ENCODE data around the gene FTO. TPM values are rescaled to one million over a fixed set of nuclear protein-coding genes. Genes with fewer than 3 reads are reported as not detected.
A peak's percentile ranks its signal among the peaks of the same experiment; 100 is the strongest.

Gene FTO
- total and polyA plus RNA-seq, 2 of the 13 experiments (the other 11 are each of a cell fraction or from before 2014, with no cell fraction given), result 41.6 to 55.8 TPM

- DNase-seq (ENCODE audit: low spot score) (no peak), FAIRE-seq (no peak), ATAC-seq (no peak)
- H4K20me1 ChIP-seq (ENCODE audit: insufficient read depth, low read length), result no peaks in the 10 kb centered on the region
- H3K79me2 ChIP-seq (ENCODE audit: insufficient read depth, low read length), result no peaks in the 10 kb centered on the region
- no peak overlapping the region for H3K27ac ChIP-seq (ENCODE audit: extremely low read length, insufficient read depth, low read length)
- H3K27me3 ChIP-seq (ENCODE audit: control insufficient read depth in 1 of 2, insufficient read depth in 2 of 2, low read length in 2 of 2), result no peaks in the 10 kb centered on the region
- H3K9ac ChIP-seq (ENCODE audit: insufficient read depth, low read depth, low read length), result no peak overlapping the region
- H3K9me3 ChIP-seq (ENCODE audit: low read length), result 0 out of 2 replicates have a peak, but pooled peaks cover 5% of the 10 kb centered on the region
- peaks cover 35% of the 10 kb centered on the region for H3K4me1 ChIP-seq (ENCODE audit: insufficient read depth, low read length)
- no peak overlapping the region for H2AFZ ChIP-seq (ENCODE audit: low read length)
- BruUV-seq (replicated peaks), result no TSS peak
- H3K36me3 ChIP-seq (replicated peaks in 1 of 2; ENCODE audit: control insufficient read depth in 1 of 2, insufficient read depth in 2 of 2, low read length in 2 of 2), result no peaks in the 10 kb centered on the region
- H3K4me3 ChIP-seq (replicated peaks in 1 of 3; ENCODE audit: insufficient read depth in 1 of 3, low read depth in 2 of 3, low read length in 3 of 3), result no peak overlapping the region
- in situ Hi-C loops (cut with HindIII; ENCODE audit: extremely low pct_ligation_motif_present, low pct_unique_long_range_greater_than_20kb) (loop anchor here (25.0 kb wide), 1 partner anchor 429 kb away; no protein-coding TSS in a partner anchor), intact Hi-C loops (cut with micrococcal nuclease; ENCODE audit: unreplicated experiment) (loop anchor here (5.0 kb wide), 1 partner anchor 244 kb away; no protein-coding TSS in a partner anchor)
- WGBS (ENCODE audit: low lambda C conversion rate), result 98% methylated on average over 2 of the region's 2 CpGs
- ChIA-PET CTCF (ENCODE audit: low intra/inter-chr PET ratio, low total read pairs) (no interaction called here), POLR2A (interaction anchor here (0.7 to 1.2 kb wide), 2 partner anchors 15 to 94 kb away, joined by 3 read pairs; no protein-coding TSS in a partner anchor)
- no peak overlapping the region for H3K4me2 ChIP-seq (ENCODE audit: low read depth, low read length)
- peak; percentile 62; the same call in 1 of the 2 replicates for TF ChIP-seq ZNF768 (CRISPR knock-in tag; IDR thresholded peaks at IDR 0.05)
- TF ChIP-seq ZBTB4 (CRISPR knock-in tag; IDR thresholded peaks at IDR 0.05; ENCODE audit: borderline replicate concordance), result no peak
- TF ChIP-seq ZMYM3 (CRISPR knock-in tag; IDR thresholded peaks at IDR 0.05), result peak; percentile 58; the same call in 1 of the 2 replicates
- no peak for TF ChIP-seq ZBTB49 (CRISPR knock-in tag; IDR thresholded peaks at IDR 0.05; ENCODE audit: borderline replicate concordance)
Measured at GRCh38 chr16:54191163-54191562, 487.2 kb downstream of the FTO start.
